Measurements from ENCODE around the gene NEDD9.

NEDD9 gene

DNA sequence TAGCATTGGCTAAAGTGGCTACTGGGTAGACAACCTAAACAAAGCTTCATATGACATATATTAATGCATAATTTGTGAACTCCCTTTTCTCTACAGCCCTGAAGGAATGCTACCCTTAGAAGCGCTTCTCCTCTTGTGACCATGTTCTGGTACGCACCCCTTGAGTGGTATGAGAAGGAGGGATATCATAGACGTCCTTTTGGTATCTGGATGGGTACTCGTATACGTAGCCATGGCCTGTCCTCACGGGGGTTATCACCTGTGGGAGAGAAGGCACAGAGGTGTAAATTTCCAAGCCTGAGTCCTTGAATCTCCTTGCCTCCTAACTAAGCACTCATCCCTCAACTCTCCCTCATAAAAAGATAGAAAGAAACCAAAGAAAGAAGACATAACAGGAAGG lies 39.0 kb downstream of the NEDD9 start:
- TF ChIP-seq, protein P1, sequence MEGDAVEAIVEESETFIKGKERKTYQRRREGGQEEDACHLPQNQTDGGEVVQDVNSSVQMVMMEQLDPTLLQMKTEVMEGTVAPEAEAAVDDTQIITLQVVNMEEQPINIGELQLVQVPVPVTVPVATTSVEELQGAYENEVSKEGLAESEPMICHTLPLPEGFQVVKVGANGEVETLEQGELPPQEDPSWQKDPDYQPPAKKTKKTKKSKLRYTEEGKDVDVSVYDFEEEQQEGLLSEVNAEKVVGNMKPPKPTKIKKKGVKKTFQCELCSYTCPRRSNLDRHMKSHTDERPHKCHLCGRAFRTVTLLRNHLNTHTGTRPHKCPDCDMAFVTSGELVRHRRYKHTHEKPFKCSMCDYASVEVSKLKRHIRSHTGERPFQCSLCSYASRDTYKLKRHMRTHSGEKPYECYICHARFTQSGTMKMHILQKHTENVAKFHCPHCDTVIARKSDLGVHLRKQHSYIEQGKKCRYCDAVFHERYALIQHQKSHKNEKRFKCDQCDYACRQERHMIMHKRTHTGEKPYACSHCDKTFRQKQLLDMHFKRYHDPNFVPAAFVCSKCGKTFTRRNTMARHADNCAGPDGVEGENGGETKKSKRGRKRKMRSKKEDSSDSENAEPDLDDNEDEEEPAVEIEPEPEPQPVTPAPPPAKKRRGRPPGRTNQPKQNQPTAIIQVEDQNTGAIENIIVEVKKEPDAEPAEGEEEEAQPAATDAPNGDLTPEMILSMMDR (IDR thresholded peaks at IDR 0.05; ENCODE audit: poor library complexity, severe bottlenecking) = no peak
- no peaks in the 10 kb centered on the region for H3K27me3 ChIP-seq (ENCODE audit: insufficient read depth, poor library complexity, severe bottlenecking)
- ATAC-seq (ENCODE audit: low read depth) (no peak), DNase-seq (ENCODE audit: low spot score) (no peak)
- no peak overlapping the region for H3K27ac ChIP-seq (ENCODE audit: poor library complexity, severe bottlenecking)
- H3K4me3 ChIP-seq (ENCODE audit: severe bottlenecking) = no peak overlapping the region
- no peaks in the 10 kb centered on the region for H3K9me3 ChIP-seq (ENCODE audit: severe bottlenecking)
- H3K36me3 ChIP-seq (ENCODE audit: low read depth) = peaks cover 4% of the 10 kb centered on the region
- no peaks in the 10 kb centered on the region for H3K4me1 ChIP-seq (ENCODE audit: insufficient read depth, poor library complexity, severe bottlenecking)

DNA sequence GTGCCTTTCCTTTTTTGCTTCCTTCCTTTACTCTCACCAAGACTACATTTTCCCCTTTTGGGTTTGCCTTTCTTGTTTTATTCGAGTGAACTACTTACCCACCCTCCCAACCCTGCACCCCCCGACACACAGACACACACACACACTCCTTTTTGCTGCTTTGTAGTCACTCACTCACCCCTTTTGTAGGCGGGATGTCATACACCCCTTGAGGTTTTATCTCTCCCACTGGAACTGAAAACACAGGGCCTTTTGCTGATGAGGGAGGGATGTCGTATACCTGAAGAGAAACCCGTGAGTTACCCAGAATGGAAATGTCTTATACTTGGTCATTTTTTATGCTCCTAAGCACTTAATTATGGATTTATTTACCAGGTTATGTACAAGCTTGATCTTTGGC lies 40.3 kb downstream of the NEDD9 start:
- ATAC-seq (ENCODE audit: low read depth) = no peak
- peaks cover 7% of the 10 kb centered on the region for H3K4me1 ChIP-seq (ENCODE audit: insufficient read depth, poor library complexity, severe bottlenecking)
- H3K36me3 ChIP-seq (ENCODE audit: low read depth) = peaks cover 11% of the 10 kb centered on the region
- H3K27me3 ChIP-seq (ENCODE audit: insufficient read depth, poor library complexity, severe bottlenecking) = no peaks in the 10 kb centered on the region
- no peaks in the 10 kb centered on the region for H3K9me3 ChIP-seq (ENCODE audit: severe bottlenecking)
- TF ChIP-seq, protein P1 (IDR thresholded peaks at IDR 0.05; ENCODE audit: poor library complexity, severe bottlenecking) = no peak
- H3K27ac ChIP-seq (ENCODE audit: poor library complexity, severe bottlenecking) = no peak overlapping the region
- no peak for DNase-seq (ENCODE audit: low spot score)
- no peak overlapping the region for H3K4me3 ChIP-seq (ENCODE audit: severe bottlenecking)

DNA sequence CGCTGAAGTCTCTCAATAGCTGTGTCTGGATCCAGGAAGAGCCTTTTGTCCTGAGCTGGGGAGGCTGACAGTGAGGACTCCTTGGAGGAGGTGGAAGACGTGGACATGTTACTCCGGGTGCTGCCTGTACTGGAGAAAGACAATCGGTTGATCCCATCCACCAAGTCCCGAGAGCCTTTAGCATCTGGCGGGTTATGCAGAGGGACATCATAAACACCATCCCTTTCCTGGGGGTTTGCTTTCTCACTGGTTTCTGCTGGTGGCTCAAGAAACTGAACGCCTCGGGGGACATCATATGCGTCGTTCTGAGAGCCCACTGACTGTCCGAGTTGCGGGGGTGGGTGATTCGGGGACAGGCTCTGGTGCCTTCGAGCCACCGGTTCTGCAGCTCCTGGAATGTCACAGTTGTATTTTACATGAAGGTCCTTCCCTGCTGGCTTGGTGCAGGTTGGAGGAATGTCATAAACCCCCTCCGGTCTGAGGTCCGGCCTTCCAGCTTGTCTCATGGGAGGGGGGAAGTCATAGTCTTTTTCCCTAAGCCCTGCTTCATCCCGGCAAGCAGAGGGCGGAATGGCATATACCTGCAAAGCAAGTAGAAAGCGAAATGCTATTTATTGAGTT lies 41.7 kb downstream of the NEDD9 start:
- H3K4me3 ChIP-seq (ENCODE audit: severe bottlenecking) = no peak overlapping the region
- DNase-seq (ENCODE audit: low spot score) (no peak), ATAC-seq (ENCODE audit: low read depth) (no peak)
- no peaks in the 10 kb centered on the region for H3K27me3 ChIP-seq (ENCODE audit: insufficient read depth, poor library complexity, severe bottlenecking)
- peaks cover 7% of the 10 kb centered on the region for H3K4me1 ChIP-seq (ENCODE audit: insufficient read depth, poor library complexity, severe bottlenecking)
- peaks cover 16% of the 10 kb centered on the region for H3K36me3 ChIP-seq (ENCODE audit: low read depth)
- H3K27ac ChIP-seq (ENCODE audit: poor library complexity, severe bottlenecking) = no peak overlapping the region
- TF ChIP-seq, protein P1 (IDR thresholded peaks at IDR 0.05; ENCODE audit: poor library complexity, severe bottlenecking) = no peak
- no peaks in the 10 kb centered on the region for H3K9me3 ChIP-seq (ENCODE audit: severe bottlenecking)

DNA sequence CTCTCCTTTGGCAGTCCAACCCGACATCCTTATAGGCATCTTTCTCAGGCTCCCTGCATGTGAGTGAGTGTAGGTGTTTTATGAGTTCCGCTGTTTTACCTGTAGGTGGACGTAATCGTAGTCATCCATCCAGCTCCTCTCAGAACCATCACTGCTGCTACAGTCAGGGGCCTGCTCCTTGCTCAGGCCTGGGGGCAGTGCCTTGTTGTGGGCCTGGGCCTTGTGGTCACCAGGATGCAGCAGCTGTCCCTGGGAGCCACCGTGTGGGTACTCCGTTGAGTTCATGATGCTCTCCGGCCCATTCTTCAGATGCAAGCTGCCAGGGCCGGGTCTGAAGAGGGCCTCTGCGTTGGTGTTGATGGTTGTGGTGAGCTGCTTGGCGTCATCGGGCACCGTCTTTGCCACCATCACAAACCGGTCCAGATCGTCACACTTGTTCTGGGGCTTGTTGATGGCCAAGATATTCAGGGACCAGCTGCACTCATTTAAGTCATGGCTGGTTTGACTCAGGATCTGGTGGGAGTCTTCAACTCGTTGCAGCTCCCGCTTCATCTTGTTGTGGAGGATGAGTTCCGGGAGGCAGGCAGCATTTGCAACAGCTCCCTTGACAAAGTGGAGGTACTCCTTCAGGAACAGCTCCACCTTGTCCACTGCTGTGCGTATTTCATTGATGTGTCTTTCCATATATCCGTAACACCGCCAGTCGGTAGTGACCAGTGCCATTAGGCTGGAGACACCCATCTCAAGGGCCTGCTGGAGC lies 42.4 kb downstream of the NEDD9 start:
- peaks cover 16% of the 10 kb centered on the region for H3K36me3 ChIP-seq (ENCODE audit: low read depth)
- H3K4me1 ChIP-seq (ENCODE audit: insufficient read depth, poor library complexity, severe bottlenecking) = peaks cover 7% of the 10 kb centered on the region
- H3K27ac ChIP-seq (ENCODE audit: poor library complexity, severe bottlenecking) = no peak overlapping the region
- no peak for DNase-seq (ENCODE audit: low spot score)
- TF ChIP-seq, protein P1 (IDR thresholded peaks at IDR 0.05; ENCODE audit: poor library complexity, severe bottlenecking) = no peak
- no peak overlapping the region for H3K4me3 ChIP-seq (ENCODE audit: severe bottlenecking)
- H3K27me3 ChIP-seq (ENCODE audit: insufficient read depth, poor library complexity, severe bottlenecking) = no peaks in the 10 kb centered on the region
- no peaks in the 10 kb centered on the region for H3K9me3 ChIP-seq (ENCODE audit: severe bottlenecking)
- no peak for ATAC-seq (ENCODE audit: low read depth)
